ENCODE data around the gene NDUFS7. TPM values are rescaled to one million over a fixed set of nuclear protein-coding genes. Genes with fewer than 3 reads are reported as not detected.

The NDUFS7 gene
- polyA plus RNA-seq, 4 donors = 82.0 to 350 (median 248) TPM

DNA sequence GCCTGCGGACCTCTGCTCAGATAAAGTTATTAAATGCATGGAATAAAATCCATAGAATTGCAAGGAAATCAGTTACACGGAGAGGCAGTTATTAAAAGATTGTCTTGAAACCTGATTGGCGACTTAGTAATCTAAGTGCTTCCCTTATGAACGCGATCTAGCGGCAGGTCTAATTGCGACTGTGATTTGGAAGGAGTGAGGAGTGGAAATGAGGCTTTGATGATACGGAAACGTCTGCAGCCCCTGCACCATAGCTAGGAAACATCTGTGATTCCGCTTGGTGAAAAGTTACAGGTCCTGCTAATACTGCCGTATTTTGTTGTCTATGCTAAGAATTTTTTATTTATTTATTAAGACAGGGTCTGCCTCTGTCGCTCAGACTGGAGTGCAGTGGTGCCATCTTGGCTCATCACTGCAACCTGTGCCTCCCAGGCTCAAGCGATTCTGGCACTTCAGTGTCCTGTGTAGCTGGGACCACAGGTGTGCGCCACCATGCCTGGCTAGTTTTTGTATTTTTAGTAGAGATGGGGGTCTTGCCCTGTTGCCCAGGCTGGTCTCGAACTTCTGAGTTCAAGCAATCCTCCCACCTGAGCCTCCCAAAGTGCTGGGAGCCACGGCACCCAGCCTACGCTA, 887 bp downstream of the NDUFS7 start:
- peak overlapping the region; percentile 80 to 94 (median 86) for H3K4me3 ChIP-seq (ENCODE audit: low read depth in 1 of 3, low read length in 3 of 3)
- H3K4me1 ChIP-seq (ENCODE audit: control insufficient read depth in 3 of 3, insufficient read depth in 2 of 3, low read depth in 1 of 3, low read length in 2 of 3) = peaks cover 0 to 10% (median 2%) of the 10 kb centered on the region in 3 donors
- H3K27me3 ChIP-seq (ENCODE audit: control insufficient read depth in 3 of 3, insufficient read depth in 3 of 3, low read length in 3 of 3) = peaks cover 0 to 5% (median 0%) of the 10 kb centered on the region in 3 donors
- no peak for FAIRE-seq
- DNase-seq = peak in 1 of 2 donors; percentile 39
- H3K27ac ChIP-seq (ENCODE audit: low read depth in 1 of 3, low read length in 2 of 3) = peak overlapping the region in 2 of 3 donors; percentile 90 to 98
- no peaks in the 10 kb centered on the region for H3K9me3 ChIP-seq (ENCODE audit: control insufficient read depth in 2 of 2, insufficient read depth in 1 of 2, low read depth in 1 of 2, low read length in 1 of 2)
- peaks cover 0 to 35% (median 6%) of the 10 kb centered on the region in 3 donors for H3K36me3 ChIP-seq (ENCODE audit: control insufficient read depth in 3 of 3, insufficient read depth in 2 of 3, low read depth in 1 of 3, low read length in 3 of 3)
- WGBS, 3 donors = 26 to 30% (median 26%) methylated on average over 17 of the region's 17 CpGs

GRCh38 chr19:1385816-1386215, 2.1 kb downstream of the NDUFS7 start:
- Histone ChIP-seq H3K4me3 (ENCODE audit: low read depth in 1 of 3, low read length in 3 of 3) (no peak overlapping the region), H3K9me3 (ENCODE audit: control insufficient read depth in 2 of 2, insufficient read depth in 1 of 2, low read depth in 1 of 2, low read length in 1 of 2) (no peaks in the 10 kb centered on the region), H3K4me1 (ENCODE audit: control insufficient read depth in 3 of 3, insufficient read depth in 2 of 3, low read depth in 1 of 3, low read length in 2 of 3) (peaks cover 0 to 10% (median 2%) of the 10 kb centered on the region in 3 donors), H3K36me3 (ENCODE audit: control insufficient read depth in 3 of 3, insufficient read depth in 2 of 3, low read depth in 1 of 3, low read length in 3 of 3) (peaks cover 2 to 46% (median 9%) of the 10 kb centered on the region in 3 donors), H3K27ac (ENCODE audit: low read depth in 1 of 3, low read length in 2 of 3) (no peak overlapping the region), H3K27me3 (ENCODE audit: control insufficient read depth in 3 of 3, insufficient read depth in 3 of 3, low read length in 3 of 3) (peaks cover 0 to 5% (median 0%) of the 10 kb centered on the region in 3 donors)
- 91 to 97% (median 96%) methylated on average over 3 of the region's 3 CpGs for WGBS, 3 donors
- DNase-seq = no peak
- no peak for FAIRE-seq

- FAIRE-seq = no peak
- 83 to 90% (median 88%) methylated on average over 35 to 39 of the region's 39 CpGs for whole genome bisulfite sequencing, 3 donors
- H3K27me3 ChIP-seq (ENCODE audit: control insufficient read depth in 3 of 3, insufficient read depth in 3 of 3, low read length in 3 of 3) = no peaks in the 10 kb centered on the region
- no peak for DNase-seq
- H3K27ac ChIP-seq (ENCODE audit: low read depth in 1 of 3, low read length in 2 of 3) = no peak overlapping the region
- no peak overlapping the region for H3K4me3 ChIP-seq (ENCODE audit: low read depth in 1 of 3, low read length in 3 of 3)
- peaks cover 2 to 58% (median 13%) of the 10 kb centered on the region in 3 donors for H3K36me3 ChIP-seq (ENCODE audit: control insufficient read depth in 3 of 3, insufficient read depth in 2 of 3, low read depth in 1 of 3, low read length in 3 of 3)
- H3K9me3 ChIP-seq (ENCODE audit: control insufficient read depth in 2 of 2, insufficient read depth in 1 of 2, low read depth in 1 of 2, low read length in 1 of 2) = no peaks in the 10 kb centered on the region
- peaks cover 0 to 10% (median 2%) of the 10 kb centered on the region in 3 donors for H3K4me1 ChIP-seq (ENCODE audit: control insufficient read depth in 3 of 3, insufficient read depth in 2 of 3, low read depth in 1 of 3, low read length in 2 of 3)
Observed at GRCh38 chr19:1386945-1387683, 3.4 kb downstream of the NDUFS7 start.

- H3K4me3 ChIP-seq (ENCODE audit: low read depth in 1 of 3, low read length in 3 of 3) = no peak overlapping the region
- WGBS, 3 donors = 89 to 90% (median 89%) methylated on average over 27 to 45 of the region's 45 CpGs
- H3K4me1 ChIP-seq (ENCODE audit: control insufficient read depth in 3 of 3, insufficient read depth in 2 of 3, low read depth in 1 of 3, low read length in 2 of 3) = peaks cover 0 to 9% (median 2%) of the 10 kb centered on the region in 3 donors
- no peak overlapping the region for H3K27ac ChIP-seq (ENCODE audit: low read depth in 1 of 3, low read length in 2 of 3)
- H3K9me3 ChIP-seq (ENCODE audit: control insufficient read depth in 2 of 2, insufficient read depth in 1 of 2, low read depth in 1 of 2, low read length in 1 of 2) = no peaks in the 10 kb centered on the region
- H3K36me3 ChIP-seq (ENCODE audit: control insufficient read depth in 3 of 3, insufficient read depth in 2 of 3, low read depth in 1 of 3, low read length in 3 of 3) = peaks cover 2 to 67% (median 19%) of the 10 kb centered on the region in 3 donors
- no peak for DNase-seq
- H3K27me3 ChIP-seq (ENCODE audit: control insufficient read depth in 3 of 3, insufficient read depth in 3 of 3, low read length in 3 of 3) = no peaks in the 10 kb centered on the region
- FAIRE-seq = no peak
Observed at GRCh38 chr19:1387684-1388636, 4.3 kb downstream of the NDUFS7 start.

- FAIRE-seq (no peak), DNase-seq (no peak)
- Histone ChIP-seq H3K4me3 (ENCODE audit: low read depth in 1 of 3, low read length in 3 of 3) (no peak overlapping the region), H3K27me3 (ENCODE audit: control insufficient read depth in 3 of 3, insufficient read depth in 3 of 3, low read length in 3 of 3) (no peaks in the 10 kb centered on the region), H3K27ac (ENCODE audit: low read depth in 1 of 3, low read length in 2 of 3) (no peak overlapping the region), H3K4me1 (ENCODE audit: control insufficient read depth in 3 of 3, insufficient read depth in 2 of 3, low read depth in 1 of 3, low read length in 2 of 3) (peaks cover 0 to 7% (median 2%) of the 10 kb centered on the region in 3 donors), H3K36me3 (ENCODE audit: control insufficient read depth in 3 of 3, insufficient read depth in 2 of 3, low read depth in 1 of 3, low read length in 3 of 3) (peaks cover 5 to 73% (median 23%) of the 10 kb centered on the region in 3 donors), H3K9me3 (ENCODE audit: control insufficient read depth in 2 of 2, insufficient read depth in 1 of 2, low read depth in 1 of 2, low read length in 1 of 2) (no peaks in the 10 kb centered on the region)
- WGBS, 3 donors = 95 to 96% (median 96%) methylated on average over 16 to 17 of the region's 17 CpGs
Observed at GRCh38 chr19:1388637-1389026, 4.9 kb downstream of the NDUFS7 start.

DNA sequence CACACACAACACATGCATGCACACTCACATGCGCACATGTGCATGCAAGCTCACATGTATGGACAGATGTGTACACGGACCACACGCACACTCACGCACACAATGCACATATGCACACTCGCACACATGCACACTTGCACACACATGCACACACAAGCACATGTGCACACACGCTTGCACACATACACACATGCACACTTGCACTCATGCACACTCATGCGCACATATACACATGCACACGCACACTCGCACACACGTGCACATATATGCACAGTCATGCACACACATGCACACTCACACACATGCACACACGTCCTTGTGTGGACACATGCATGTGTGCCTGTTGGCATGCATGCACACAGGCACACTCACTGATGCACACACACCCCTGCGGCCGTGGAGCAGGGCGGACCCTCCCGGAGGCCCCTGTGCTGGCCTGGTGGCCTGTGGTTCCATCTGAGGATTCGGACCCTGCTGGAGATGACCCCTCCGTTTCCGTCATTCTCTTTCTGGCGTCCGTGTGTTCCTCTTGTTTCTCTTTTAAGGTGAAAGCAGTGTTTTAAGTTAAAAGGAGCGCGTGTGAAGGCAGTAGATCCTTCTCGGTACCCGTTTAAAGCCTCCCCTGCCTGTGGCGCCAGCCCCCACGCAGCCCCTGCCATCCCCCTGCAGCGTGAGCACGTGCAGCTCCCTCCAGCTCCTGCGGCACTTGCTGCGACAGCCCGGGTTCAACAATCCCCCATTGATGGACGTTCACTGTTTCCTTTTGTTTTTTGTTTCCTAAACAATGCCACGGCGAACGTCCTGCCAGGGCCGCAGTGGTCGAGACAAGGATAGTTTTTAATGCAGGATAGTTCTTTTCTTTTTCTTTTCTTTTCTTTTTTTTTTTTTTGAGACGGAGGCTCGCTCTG, 5.6 kb downstream of the NDUFS7 start:
- WGBS, 3 donors = 93 to 96% (median 94%) methylated on average over 39 of the region's 39 CpGs
- Histone ChIP-seq H3K27ac (ENCODE audit: low read depth in 1 of 3, low read length in 2 of 3) (no peak overlapping the region), H3K36me3 (ENCODE audit: control insufficient read depth in 3 of 3, insufficient read depth in 2 of 3, low read depth in 1 of 3, low read length in 3 of 3) (peaks cover 5 to 80% (median 23%) of the 10 kb centered on the region in 3 donors), H3K4me1 (ENCODE audit: control insufficient read depth in 3 of 3, insufficient read depth in 2 of 3, low read depth in 1 of 3, low read length in 2 of 3) (peaks cover 0 to 7% (median 2%) of the 10 kb centered on the region in 3 donors), H3K27me3 (ENCODE audit: control insufficient read depth in 3 of 3, insufficient read depth in 3 of 3, low read length in 3 of 3) (no peaks in the 10 kb centered on the region), H3K9me3 (ENCODE audit: control insufficient read depth in 2 of 2, insufficient read depth in 1 of 2, low read depth in 1 of 2, low read length in 1 of 2) (no peaks in the 10 kb centered on the region), H3K4me3 (ENCODE audit: low read depth in 1 of 3, low read length in 3 of 3) (no peak overlapping the region)
- no peak for FAIRE-seq
- no peak for DNase-seq

- Histone ChIP-seq H3K27me3 (ENCODE audit: control insufficient read depth in 3 of 3, insufficient read depth in 3 of 3, low read length in 3 of 3) (no peaks in the 10 kb centered on the region), H3K36me3 (ENCODE audit: control insufficient read depth in 3 of 3, insufficient read depth in 2 of 3, low read depth in 1 of 3, low read length in 3 of 3) (peaks cover 5 to 93% (median 23%) of the 10 kb centered on the region in 3 donors), H3K27ac (ENCODE audit: low read depth in 1 of 3, low read length in 2 of 3) (no peak overlapping the region), H3K9me3 (ENCODE audit: control insufficient read depth in 2 of 2, insufficient read depth in 1 of 2, low read depth in 1 of 2, low read length in 1 of 2) (no peaks in the 10 kb centered on the region), H3K4me1 (ENCODE audit: control insufficient read depth in 3 of 3, insufficient read depth in 2 of 3, low read depth in 1 of 3, low read length in 2 of 3) (no peaks in the 10 kb centered on the region), H3K4me3 (ENCODE audit: low read depth in 1 of 3, low read length in 3 of 3) (no peak overlapping the region)
- 92 to 95% (median 94%) methylated on average over 35 to 42 of the region's 42 CpGs for WGBS, 3 donors
- no peak for FAIRE-seq
- DNase-seq = no peak
Observed at GRCh38 chr19:1390890-1391423, 7.2 kb downstream of the NDUFS7 start.

Measured in small intestine (tissue), 7 donors.